Activated CD8-positive, alpha-beta memory T cell treated with anti-CD3 and anti-CD28 coated beads, Interleukin-2, amount 10 ng/mL, durations not matched to agents 7 days and 5 days (primary cell): ENCODE measurements around the gene LETMD1. TPM values are rescaled to one million over a fixed set of nuclear protein-coding genes. Genes with fewer than 3 reads are reported as not detected.

Source experiments
- ATAC-seq: fragments of 150-1000 bp; cut with Tn5 transposase; one replicate; pipeline ENCODE4 v1.10.0; 2021; ENCODE audit warnings: moderate library complexity
- CTCF ChIA-PET: fragments of 350-600 bp; sonication (Branson Sonifier 250); formaldehyde crosslinking; loops from one replicate; lab custom pipeline; 2021; ENCODE audit warnings: antibody characterized with exemption; lab: Charles Lee
- DNase-seq: peaks from one replicate; pipeline ENCODE4 v3.0.0-alpha.2; 2020
- H3K27ac Mint-ChIP-seq: one replicate; pipeline ENCODE4 v1.8.0; 2021; ENCODE audit warnings: mild to moderate bottlenecking, mixed read lengths
- H3K27me3 Mint-ChIP-seq: one replicate; pipeline ENCODE4 v1.8.0; 2021; ENCODE audit warnings: mixed read lengths
- H3K36me3 Mint-ChIP-seq: one replicate; pipeline ENCODE4 v1.8.0; 2021; ENCODE audit warnings: mild to moderate bottlenecking, mixed read lengths
- H3K4me1 Mint-ChIP-seq: one replicate; pipeline ENCODE4 v1.8.0; 2021; ENCODE audit warnings: mixed read lengths
- H3K4me3 Mint-ChIP-seq: one replicate; pipeline ENCODE4 v1.8.0; 2021; ENCODE audit warnings: mild to moderate bottlenecking, moderate library complexity, mixed read lengths
- H3K9me3 Mint-ChIP-seq: one replicate; pipeline ENCODE4 v1.8.0; 2022; ENCODE audit warnings: low read depth, mixed read lengths
- total RNA-seq, 2 experiments: library from RNA; stranded (reverse); gene quantifications; one replicate each; pipeline ENCODE4 v1.2.3, GENCODE V29; 2021

The LETMD1 gene, protein sequence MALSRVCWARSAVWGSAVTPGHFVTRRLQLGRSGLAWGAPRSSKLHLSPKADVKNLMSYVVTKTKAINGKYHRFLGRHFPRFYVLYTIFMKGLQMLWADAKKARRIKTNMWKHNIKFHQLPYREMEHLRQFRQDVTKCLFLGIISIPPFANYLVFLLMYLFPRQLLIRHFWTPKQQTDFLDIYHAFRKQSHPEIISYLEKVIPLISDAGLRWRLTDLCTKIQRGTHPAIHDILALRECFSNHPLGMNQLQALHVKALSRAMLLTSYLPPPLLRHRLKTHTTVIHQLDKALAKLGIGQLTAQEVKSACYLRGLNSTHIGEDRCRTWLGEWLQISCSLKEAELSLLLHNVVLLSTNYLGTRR
- 10 to 100 TPM; 76.7 to 80.8 TPM for total RNA-seq

- Mint-ChIP-seq H3K36me3 (peaks cover 22% of the 10 kb centered on the region), H3K27ac (peak within 1 kb of the TSS; percentile 94), H3K9me3 (no peaks in the 10 kb centered on the region), H3K4me1 (peaks cover 35% of the 10 kb centered on the region), H3K4me3 (peak within 1 kb of the TSS; percentile 98), H3K27me3 (no peaks in the 10 kb centered on the region)
- CTCF ChIA-PET, result interaction anchor here (0.6 to 2.8 kb wide), 18 partner anchors 9 to 964 kb away, joined by 3 to 10 read pairs (median 4); partner anchors contain the start of genes CSRNP2, DAZAP2, POU6F1 and SLC11A2
- DNase-seq, result peak; percentile 96
- peak; percentile 98 for ATAC-seq
Observed at GRCh38 chr12:51047655-51048540, at the start of gene LETMD1. LETMD1 (plus strand) TSS chr12:51048327; CDS start chr12:51048357, 30 bp downstream.

- peaks cover 32% of the 10 kb centered on the region for H3K36me3 Mint-ChIP-seq
- CTCF ChIA-PET, result no interaction called here
Observed at GRCh38 chr12:50999093-50999492, 49.0 kb upstream of the LETMD1 start.

GRCh38 chr12:51000245-51000644 is 47.9 kb upstream of the LETMD1 start:
- Mint-ChIP-seq H3K27ac (no peak overlapping the region), H3K4me3 (no peak overlapping the region), H3K27me3 (no peaks in the 10 kb centered on the region), H3K9me3 (no peaks in the 10 kb centered on the region), H3K4me1 (no peaks in the 10 kb centered on the region), H3K36me3 (peaks cover 29% of the 10 kb centered on the region)
- CTCF ChIA-PET, result no interaction called here
- DNase-seq (no peak), ATAC-seq (no peak)

More at GRCh38 chr12:50999093-50999492, 49.0 kb upstream of the LETMD1 start:
- Mint-ChIP-seq H3K27me3 (no peaks in the 10 kb centered on the region), H3K9me3 (no peaks in the 10 kb centered on the region), H3K4me3 (no peak overlapping the region), H3K4me1 (no peaks in the 10 kb centered on the region), H3K27ac (no peak overlapping the region)
- ATAC-seq (no peak), DNase-seq (no peak)

- ATAC-seq (no peak), DNase-seq (no peak)
- Mint-ChIP-seq H3K9me3 (no peaks in the 10 kb centered on the region), H3K4me1 (no peaks in the 10 kb centered on the region), H3K27ac (no peak overlapping the region), H3K27me3 (no peaks in the 10 kb centered on the region), H3K36me3 (peaks cover 26% of the 10 kb centered on the region), H3K4me3 (no peak overlapping the region)
- CTCF ChIA-PET, result no interaction called here
Observed at GRCh38 chr12:51001799-51002198, 46.3 kb upstream of the LETMD1 start.

DNA sequence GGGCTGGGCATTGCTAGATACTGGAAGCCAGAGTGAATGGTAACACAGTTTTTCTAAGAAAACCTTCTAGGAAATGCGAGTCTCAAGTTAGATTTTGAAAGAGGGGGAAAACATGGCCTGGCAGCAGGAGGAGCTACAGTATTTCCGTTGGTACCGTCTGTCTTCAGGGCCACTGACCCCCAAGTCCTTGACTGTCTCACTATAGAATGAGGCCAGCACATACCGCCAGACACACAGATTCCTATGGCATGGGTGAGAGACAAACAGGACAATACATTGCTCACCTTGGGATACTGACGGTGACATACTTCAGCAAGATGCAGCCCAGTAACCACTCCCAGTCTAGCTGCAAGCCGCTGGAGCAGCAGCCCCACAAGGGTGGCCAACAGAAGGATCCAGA is 43.6 kb upstream of the LETMD1 start:
- no peak for DNase-seq
- CTCF ChIA-PET, result no interaction called here
- Mint-ChIP-seq H3K4me3 (no peak overlapping the region), H3K27me3 (no peaks in the 10 kb centered on the region), H3K4me1 (peaks cover 5% of the 10 kb centered on the region), H3K36me3 (peaks cover 35% of the 10 kb centered on the region), H3K9me3 (no peaks in the 10 kb centered on the region), H3K27ac (no peak overlapping the region)
- no peak for ATAC-seq

DNA sequence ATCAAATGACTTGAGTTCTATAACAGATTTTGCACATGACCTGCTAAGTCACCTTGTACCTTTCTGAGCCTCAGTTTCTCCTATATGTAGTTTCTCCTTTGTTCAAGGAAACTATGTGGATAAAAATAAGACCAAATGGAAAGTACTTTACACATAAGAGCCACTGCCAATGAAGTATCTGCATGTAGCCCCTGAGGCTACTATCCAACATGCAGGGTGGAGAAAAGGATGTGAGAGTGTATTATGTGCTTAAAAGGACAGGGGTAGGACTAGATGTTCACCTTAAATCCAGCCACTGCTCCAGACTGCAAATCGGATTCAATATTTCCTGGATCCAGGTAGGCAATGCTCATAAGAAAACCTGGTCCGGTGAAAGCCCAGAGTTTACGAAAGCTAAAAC is 43.1 kb upstream of the LETMD1 start:
- Mint-ChIP-seq H3K36me3 (peaks cover 33% of the 10 kb centered on the region), H3K9me3 (no peaks in the 10 kb centered on the region), H3K4me1 (peaks cover 5% of the 10 kb centered on the region), H3K27me3 (no peaks in the 10 kb centered on the region), H3K4me3 (no peak overlapping the region), H3K27ac (no peak overlapping the region)
- CTCF ChIA-PET, result no interaction called here
- ATAC-seq (no peak), DNase-seq (no peak)

DNA sequence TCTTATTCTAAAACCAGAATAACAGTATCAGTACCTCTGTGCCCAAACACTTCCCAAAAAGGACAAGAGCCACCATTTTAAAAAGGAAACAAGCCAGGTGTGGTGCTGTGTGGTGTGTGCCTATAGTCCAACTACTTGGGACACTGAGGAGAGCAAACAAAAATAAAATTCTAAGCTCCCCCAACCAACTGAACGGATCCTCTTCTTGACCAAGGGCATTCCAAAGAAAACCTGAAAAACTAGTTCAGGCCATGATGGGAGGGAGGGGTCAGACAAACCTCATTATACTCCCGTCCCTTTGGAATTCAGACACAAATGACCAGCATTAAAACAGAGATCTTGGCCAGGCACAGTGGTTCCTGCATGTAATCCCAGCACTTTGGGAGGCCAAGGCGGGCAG is 42.5 kb upstream of the LETMD1 start:
- CTCF ChIA-PET, result no interaction called here
- Mint-ChIP-seq H3K27ac (no peak overlapping the region), H3K4me3 (no peak overlapping the region), H3K9me3 (no peaks in the 10 kb centered on the region), H3K4me1 (peaks cover 7% of the 10 kb centered on the region), H3K36me3 (peaks cover 27% of the 10 kb centered on the region), H3K27me3 (no peaks in the 10 kb centered on the region)
- no peak for DNase-seq
- no peak for ATAC-seq

DNA sequence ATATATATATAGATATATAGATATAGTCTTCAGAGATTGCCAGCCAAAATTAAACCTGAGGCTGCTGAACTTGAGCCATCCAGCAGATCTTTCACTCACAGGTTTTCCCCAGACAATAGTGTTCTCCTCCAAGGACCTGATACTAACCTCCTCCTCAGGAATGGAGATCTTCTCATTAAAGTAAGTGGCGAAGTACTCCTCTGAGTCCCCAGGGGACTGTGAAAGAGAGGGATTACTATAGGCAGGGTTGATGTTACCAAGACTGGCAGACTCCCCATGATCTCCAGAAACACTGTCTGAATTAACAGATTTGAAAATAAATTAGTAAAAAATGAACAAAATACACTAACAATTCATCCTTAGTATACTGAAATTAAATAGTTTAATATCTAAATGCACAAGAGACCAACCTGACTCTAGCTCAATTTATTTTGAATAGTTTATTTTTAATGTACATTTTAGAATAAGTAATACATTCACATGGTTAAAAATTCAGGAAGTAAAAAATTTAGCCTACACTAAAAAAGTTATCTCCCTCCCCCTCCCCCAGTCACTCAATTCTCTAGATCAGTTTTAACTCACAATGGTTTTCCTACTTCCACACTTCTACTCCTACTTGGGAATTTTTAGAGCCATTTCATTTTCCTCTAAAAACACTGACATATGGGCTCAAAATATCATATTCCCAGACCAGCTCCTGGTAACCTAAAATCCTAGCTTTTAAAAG is 39.6 kb upstream of the LETMD1 start:
- DNase-seq (no peak), ATAC-seq (no peak)
- CTCF ChIA-PET, result interaction anchor here (1.3 to 1.4 kb wide), 2 partner anchors 21 to 576 kb away, joined by 3 to 4 read pairs; no protein-coding TSS in a partner anchor
- peaks cover 16% of the 10 kb centered on the region for H3K4me1 Mint-ChIP-seq
- H3K9me3 Mint-ChIP-seq, result no peaks in the 10 kb centered on the region
- H3K4me3 Mint-ChIP-seq, result peak overlapping the region; percentile 38
- peaks cover 24% of the 10 kb centered on the region for H3K36me3 Mint-ChIP-seq
- no peaks in the 10 kb centered on the region for H3K27me3 Mint-ChIP-seq
- H3K27ac Mint-ChIP-seq, result no peak overlapping the region

DNA sequence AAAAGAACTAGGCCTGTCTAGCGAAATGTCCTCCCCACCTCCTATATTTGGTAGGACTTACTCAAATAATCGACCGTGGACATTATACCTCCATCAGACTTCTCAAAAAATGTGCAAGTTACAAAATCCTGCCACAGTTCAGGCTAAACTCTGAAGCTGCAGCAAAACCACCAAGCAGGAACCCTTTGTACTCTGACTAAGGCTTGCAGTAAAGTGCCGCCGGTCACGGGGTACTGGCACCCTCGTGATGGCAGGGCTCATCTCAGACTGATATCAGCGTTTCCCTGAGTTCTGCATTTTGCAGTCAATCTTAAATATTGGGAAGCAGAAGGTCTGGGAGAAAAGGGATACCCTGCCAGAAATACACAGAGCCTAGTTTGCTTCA is 39.1 kb upstream of the LETMD1 start:
- Mint-ChIP-seq H3K9me3 (no peaks in the 10 kb centered on the region), H3K4me3 (peak overlapping the region; percentile 38), H3K36me3 (peaks cover 24% of the 10 kb centered on the region), H3K27me3 (no peaks in the 10 kb centered on the region), H3K27ac (no peak overlapping the region), H3K4me1 (peaks cover 16% of the 10 kb centered on the region)
- peak; percentile 54 for DNase-seq
- ATAC-seq, result peak; percentile 70
- CTCF ChIA-PET, result interaction anchor here (0.8 to 1.4 kb wide), 4 partner anchors 22 to 577 kb away, joined by 3 to 4 read pairs (median 4); no protein-coding TSS in a partner anchor

GRCh38 chr12:51011955-51012354 is 36.2 kb upstream of the LETMD1 start:
- Mint-ChIP-seq H3K4me1 (peaks cover 16% of the 10 kb centered on the region), H3K4me3 (no peak overlapping the region), H3K27me3 (no peaks in the 10 kb centered on the region), H3K9me3 (no peaks in the 10 kb centered on the region), H3K27ac (no peak overlapping the region), H3K36me3 (peaks cover 12% of the 10 kb centered on the region)
- no peak for ATAC-seq
- CTCF ChIA-PET, result interaction anchor here (0.6 to 0.8 kb wide), 3 partner anchors 17 to 341 kb away, joined by 3 read pairs; no protein-coding TSS in a partner anchor
- no peak for DNase-seq

GRCh38 chr12:51012570-51013236 is 35.4 kb upstream of the LETMD1 start:
- peaks cover 8% of the 10 kb centered on the region for H3K36me3 Mint-ChIP-seq
- DNase-seq (no peak), ATAC-seq (no peak)
- H3K9me3 Mint-ChIP-seq, result no peaks in the 10 kb centered on the region
- H3K27ac Mint-ChIP-seq, result no peak overlapping the region
- peaks cover 16% of the 10 kb centered on the region for H3K4me1 Mint-ChIP-seq
- H3K4me3 Mint-ChIP-seq, result no peak overlapping the region
- no peaks in the 10 kb centered on the region for H3K27me3 Mint-ChIP-seq
- CTCF ChIA-PET, result interaction anchor here (0.8 to 2.0 kb wide), 2 partner anchors 9 to 16 kb away, joined by 3 to 5 read pairs; no protein-coding TSS in a partner anchor

GRCh38 chr12:51013441-51013840 is 34.7 kb upstream of the LETMD1 start:
- H3K9me3 Mint-ChIP-seq, result no peaks in the 10 kb centered on the region
- ATAC-seq (no peak), DNase-seq (no peak)
- no peaks in the 10 kb centered on the region for H3K27me3 Mint-ChIP-seq
- peaks cover 16% of the 10 kb centered on the region for H3K4me1 Mint-ChIP-seq
- H3K4me3 Mint-ChIP-seq, result no peak overlapping the region
- peaks cover 3% of the 10 kb centered on the region for H3K36me3 Mint-ChIP-seq
- no peak overlapping the region for H3K27ac Mint-ChIP-seq
- CTCF ChIA-PET, result interaction anchor here (1.1 to 2.0 kb wide), 2 partner anchors 8 to 14 kb away, joined by 3 to 5 read pairs; no protein-coding TSS in a partner anchor
